GM19372 (cell line): ENCODE results near the gene SYNGR3.
A peak's percentile ranks its signal among the peaks of the same experiment; 100 is the strongest.

Experiments
- ATAC-seq: cut with Tn5 transposase; IDR thresholded peaks from one replicate; pipeline ENCODE4 v1.9.1; 2021; ENCODE audit warnings: mild to moderate bottlenecking, low read depth, moderate library complexity; ENCODE audit not compliant: unreplicated experiment

SYNGR3 gene

GRCh38 chr16:1976216-1976520 lies 13.6 kb upstream of the SYNGR3 start:
- ATAC-seq, result no peak

DNA sequence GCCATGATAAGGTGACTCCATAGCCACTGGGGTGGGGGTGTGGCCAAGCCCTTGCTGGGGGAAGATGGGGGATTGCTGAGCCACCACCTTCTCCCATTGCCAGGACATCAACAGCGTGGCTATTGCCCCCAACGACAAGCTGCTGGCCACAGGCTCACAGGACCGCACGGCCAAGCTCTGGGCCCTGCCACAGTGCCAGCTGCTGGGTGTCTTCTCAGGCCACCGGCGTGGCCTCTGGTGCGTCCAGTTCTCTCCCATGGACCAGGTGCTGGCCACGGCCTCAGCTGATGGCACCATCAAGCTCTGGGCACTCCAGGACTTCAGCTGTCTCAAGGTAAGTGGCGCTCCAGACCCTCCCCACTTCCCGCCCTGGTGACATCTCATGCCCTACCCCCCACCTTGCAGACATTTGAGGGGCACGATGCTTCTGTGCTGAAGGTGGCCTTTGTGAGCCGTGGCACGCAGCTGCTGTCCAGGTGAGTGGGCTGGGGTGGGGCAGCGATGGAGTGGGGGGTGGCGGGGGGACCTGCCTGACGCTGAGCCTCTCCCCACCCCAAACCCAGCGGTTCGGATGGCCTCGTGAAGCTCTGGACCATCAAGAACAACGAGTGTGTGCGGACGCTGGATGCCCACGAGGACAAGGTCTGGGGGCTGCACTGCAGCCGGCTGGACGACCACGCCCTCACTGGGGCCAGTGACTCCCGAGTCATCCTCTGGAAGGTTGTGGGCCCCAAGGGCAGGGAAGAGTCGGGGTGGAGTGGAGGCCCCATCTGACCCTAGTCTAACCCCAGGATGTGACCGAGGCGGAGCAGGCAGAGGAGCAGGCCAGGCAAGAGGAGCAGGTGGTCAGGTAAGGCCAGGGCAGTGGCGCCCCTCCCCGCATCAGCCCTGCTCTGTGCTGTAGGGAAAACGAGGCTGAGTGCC lies 12.6 kb upstream of the SYNGR3 start:
- ATAC-seq, result no peak

DNA sequence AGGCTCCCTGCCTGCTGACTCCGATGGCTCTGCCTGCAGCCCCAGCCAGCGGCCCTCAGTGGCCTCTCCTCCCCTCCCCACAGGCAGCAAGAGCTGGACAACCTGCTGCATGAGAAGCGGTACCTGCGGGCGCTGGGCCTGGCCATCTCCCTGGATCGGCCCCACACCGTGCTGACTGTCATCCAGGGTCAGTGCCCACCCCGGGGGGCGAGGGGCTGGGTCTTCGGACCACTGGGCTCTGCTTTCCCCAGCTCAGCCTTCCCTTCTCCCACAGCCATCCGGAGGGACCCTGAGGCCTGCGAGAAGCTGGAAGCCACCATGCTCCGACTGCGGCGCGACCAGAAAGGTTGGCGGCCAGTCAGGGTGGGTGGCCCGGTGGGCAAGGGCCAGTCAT lies 11.9 kb upstream of the SYNGR3 start:
- ATAC-seq, result no peak

- no peak for ATAC-seq
Observed at GRCh38 chr16:1978476-1979120, 11.2 kb upstream of the SYNGR3 start.

- no peak for ATAC-seq
Observed at GRCh38 chr16:1979271-1980029, 10.3 kb upstream of the SYNGR3 start.

GRCh38 chr16:1980030-1980769 lies 9.6 kb upstream of the SYNGR3 start:
- ATAC-seq, result no peak

DNA sequence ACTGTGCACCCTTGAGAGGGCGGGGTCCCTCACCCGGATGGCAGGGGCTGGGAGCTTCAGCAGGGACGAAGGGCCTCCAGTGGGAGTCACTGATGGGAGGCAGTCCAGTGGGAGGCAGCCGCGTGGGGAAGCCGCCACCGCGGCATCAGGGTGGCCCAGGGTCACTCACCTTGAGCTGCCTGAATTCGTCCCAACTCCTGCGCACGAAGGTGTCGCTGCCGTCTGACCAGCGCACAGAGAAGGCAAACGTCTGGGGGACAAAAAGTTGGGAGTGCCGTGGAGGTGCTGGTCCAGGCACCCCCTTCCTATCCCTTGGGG lies 9.0 kb upstream of the SYNGR3 start:
- no peak for ATAC-seq

DNA sequence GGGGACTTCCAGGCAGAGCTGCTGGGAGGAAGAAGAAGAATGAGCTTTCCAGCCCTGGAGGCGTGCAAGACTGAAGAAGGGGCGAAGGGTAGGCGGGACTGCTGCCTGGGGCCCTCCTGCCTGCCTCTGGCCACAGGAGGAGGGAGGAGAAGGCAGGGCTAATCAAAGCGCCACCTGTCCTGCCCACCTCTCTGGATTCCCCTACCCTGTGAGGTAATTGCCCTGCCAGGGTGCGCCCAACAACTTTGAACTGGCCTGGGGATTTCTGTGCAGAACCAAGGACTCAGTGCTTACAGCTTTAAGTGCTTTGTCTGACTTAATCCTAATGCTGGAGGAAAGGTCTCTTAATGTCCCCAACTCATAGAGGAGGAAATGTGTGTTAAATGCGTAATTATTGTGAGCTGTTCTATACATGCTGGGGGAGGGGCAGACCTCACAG lies 8.4 kb upstream of the SYNGR3 start, which contains the start of gene NOXO1:
NOXO1 (minus strand) TSS at position 72 of the 439 bp plus-strand sequence. CDS start 290 bp downstream, outside the sequence.
- no peak for ATAC-seq

DNA sequence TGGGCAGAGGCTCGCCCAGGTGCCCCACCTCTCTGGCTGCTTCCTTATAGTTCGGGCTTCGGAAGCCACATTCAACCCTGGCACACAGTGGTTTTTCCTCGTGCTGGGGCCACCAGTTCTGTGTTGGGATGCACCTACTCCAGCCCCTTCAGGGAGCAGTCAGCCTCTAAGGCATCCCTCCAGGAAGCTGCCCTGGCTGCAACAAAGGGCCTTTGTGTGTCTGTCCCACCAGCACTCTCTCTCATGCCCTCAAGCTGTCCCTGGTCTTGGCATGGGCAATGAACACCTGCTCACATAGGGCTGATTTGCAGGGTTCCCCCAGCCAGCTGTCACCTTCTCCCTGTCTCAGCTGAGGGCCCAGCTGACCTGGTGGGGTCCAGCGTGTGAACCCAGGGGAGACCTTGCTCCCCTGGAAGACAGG lies 7.7 kb upstream of the SYNGR3 start:
- ATAC-seq, result no peak

DNA sequence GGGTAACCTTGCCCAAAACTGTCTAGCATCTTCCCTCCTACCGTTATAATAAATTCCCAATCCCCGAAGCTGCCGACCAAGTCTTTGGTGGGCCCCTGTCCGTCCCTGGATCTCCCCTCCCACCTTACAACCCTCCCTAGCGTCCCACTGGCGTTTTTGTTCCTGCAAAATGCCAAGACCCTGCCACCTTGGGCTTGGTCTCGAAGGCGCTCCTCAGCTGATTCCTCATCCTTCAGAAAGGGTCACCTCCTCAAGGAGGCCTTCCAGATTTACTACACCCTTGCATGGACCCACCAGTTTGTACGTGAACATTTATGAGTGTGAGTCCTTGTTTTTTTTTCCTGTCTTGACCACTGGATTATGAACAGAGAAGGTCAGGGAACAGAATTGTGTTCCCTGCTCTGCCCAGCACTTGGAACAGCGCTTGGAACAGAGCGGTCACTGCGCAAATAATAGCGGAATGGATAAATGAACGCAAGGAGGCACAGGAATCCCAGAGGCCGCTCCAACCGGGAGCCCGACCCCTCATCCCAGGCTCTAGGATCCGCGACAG lies 6.7 kb upstream of the SYNGR3 start:
- ATAC-seq, result no peak

- peak; percentile 85 for ATAC-seq
Observed at GRCh38 chr16:1983544-1984346, 6.0 kb upstream of the SYNGR3 start, which contains the start of gene GFER. GFER (plus strand) TSS chr16:1984193; CDS start chr16:1984219, 26 bp downstream.

GRCh38 chr16:1984347-1985225 lies 5.2 kb upstream of the SYNGR3 start:
- no peak for ATAC-seq

GRCh38 chr16:1985466-1986150 lies 4.2 kb upstream of the SYNGR3 start:
- ATAC-seq, result no peak

DNA sequence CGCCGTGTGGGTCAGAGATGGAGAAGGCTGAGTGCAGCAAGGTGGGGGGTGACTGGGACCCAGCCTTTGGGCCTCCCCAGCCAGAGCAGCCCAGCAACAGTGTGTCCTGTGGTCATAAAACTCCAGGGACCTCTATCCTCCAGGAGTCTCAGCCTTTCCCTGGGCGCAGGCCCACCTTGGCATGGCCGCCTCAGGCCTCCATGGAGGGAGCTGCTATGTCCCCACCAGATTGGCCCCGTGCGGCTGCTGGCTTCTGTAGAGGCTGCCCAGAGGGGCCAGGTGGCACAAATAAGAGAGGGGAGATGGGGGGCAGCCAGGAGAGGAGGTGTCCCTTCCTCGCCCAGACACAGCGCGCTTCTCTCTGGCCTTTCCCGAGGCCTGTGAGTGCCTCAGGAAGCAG lies 2.6 kb upstream of the SYNGR3 start:
- no peak for ATAC-seq

DNA sequence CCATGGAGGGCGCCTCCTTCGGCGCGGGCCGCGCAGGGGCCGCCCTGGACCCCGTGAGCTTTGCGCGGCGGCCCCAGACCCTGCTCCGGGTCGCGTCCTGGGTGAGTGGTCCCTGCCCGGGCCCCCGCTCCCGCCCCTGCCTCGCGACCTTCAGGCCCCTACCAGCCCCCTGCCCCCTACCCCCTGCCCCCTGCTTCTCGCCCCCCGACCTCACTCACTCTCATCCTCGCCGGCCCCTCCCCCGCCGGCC lies 256 bp downstream of the SYNGR3 start:
- no peak for ATAC-seq

DNA sequence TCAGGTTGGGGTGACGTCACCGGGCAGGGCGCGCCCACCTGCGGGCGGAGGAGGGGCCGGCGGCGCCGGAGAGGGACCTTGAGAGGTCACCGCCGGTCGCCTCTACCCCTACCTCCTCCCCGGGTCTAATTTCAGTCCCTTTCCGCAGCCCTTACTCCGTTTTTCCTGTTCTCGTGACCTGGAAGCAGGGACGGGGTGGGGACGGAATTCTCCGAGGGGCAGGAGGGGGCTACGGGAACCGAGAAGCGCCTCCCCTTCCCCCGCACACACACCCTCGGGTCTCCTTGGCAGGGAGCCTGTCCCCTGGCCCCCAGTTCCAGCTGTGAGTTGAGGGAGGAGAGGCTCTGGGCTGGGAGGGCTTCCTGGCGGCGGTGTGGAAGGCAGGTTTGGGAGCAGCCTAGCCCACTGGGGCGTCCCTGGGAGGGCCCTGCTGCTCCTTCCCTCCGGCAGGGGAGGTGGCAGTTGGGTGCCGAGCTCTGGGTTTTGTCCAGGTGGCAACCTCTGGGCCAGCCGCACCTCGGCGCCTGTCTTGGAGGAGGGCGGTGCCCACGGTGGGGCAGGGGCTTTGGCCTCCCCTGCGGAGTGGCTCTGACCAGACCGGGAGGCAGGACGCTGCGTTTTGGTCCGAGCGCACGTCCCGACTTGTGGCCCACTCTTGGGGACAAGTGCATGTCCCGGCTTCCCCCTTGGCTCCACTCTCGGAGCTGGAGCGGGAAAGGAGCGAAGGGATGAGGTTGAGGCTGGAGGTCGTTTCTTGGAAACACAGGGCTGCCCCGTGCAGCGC lies 773 bp downstream of the SYNGR3 start:
- ATAC-seq, result no peak

DNA sequence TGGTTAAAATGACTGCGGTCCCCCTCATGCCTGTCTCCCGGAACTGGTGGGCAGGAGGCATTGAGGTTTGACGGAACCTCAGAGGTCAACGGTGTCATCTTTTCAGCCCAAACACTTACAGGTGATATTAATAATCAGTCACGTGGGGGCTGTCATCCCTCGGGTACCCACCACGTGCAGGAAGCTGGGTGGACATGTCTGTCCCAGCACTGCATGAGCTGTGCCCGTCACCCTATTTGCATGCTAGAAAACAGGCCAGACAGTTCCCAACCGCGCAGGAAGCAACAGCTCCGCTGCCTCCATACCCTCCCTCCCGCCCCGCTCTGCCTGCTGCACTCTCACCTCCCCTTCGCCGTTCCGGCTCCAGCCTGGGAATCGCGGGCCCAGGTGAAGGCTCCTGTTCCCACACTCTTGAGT lies 1.4 kb downstream of the SYNGR3 start:
- ATAC-seq, result peak; percentile 32
